KMS-11 (cell line): ENCODE results near the gene ARHGEF3.

Experiments
- H2AFZ ChIP-seq: fragments of 200-600 bp; sonication (generic); 2 replicates; pipeline ENCODE4 v1.6.1; 2016; ENCODE audit warnings: antibody characterized with exemption, mixed run types, low read depth
- H3K27ac ChIP-seq: fragments of 200-600 bp; sonication (generic); 2 replicates; pipeline ENCODE4 v1.6.1; 2016; ENCODE audit warnings: mild to moderate bottlenecking, mixed run types
- H3K27me3 ChIP-seq: fragments of 200-600 bp; sonication (generic); 2 replicates; pipeline ENCODE4 v1.6.1; 2017; ENCODE audit warnings: mild to moderate bottlenecking, low read depth, mixed run types, moderate library complexity; ENCODE audit not compliant: insufficient read depth
- H3K36me3 ChIP-seq: fragments of 200-600 bp; sonication (generic); 2 replicates; pipeline ENCODE4 v1.6.1; 2017; ENCODE audit warnings: mild to moderate bottlenecking, mixed run types; ENCODE audit not compliant: insufficient read depth
- H3K4me1 ChIP-seq: fragments of 200-600 bp; sonication (generic); 2 replicates; pipeline ENCODE4 v1.6.1; 2016; ENCODE audit warnings: mild to moderate bottlenecking, low read depth, mixed run types; ENCODE audit not compliant: poor library complexity, severe bottlenecking
- H3K4me2 ChIP-seq: fragments of 200-600 bp; sonication (generic); 2 replicates; pipeline ENCODE4 v1.7.0; 2016; ENCODE audit warnings: mild to moderate bottlenecking, mixed run types
- H3K4me3 ChIP-seq: fragments of 200-600 bp; sonication (generic); IDR thresholded peaks from 2 replicates; pipeline ENCODE4 v1.6.1; 2017; ENCODE audit warnings: low read depth, low read length, mixed read lengths; ENCODE audit not compliant: insufficient read depth
- H3K79me2 ChIP-seq: fragments of 200-600 bp; sonication (generic); 2 replicates; pipeline ENCODE4 v1.6.1; 2016; ENCODE audit warnings: low read depth, mixed run types; ENCODE audit not compliant: insufficient read depth
- H3K9ac ChIP-seq: fragments of 200-600 bp; sonication (generic); 2 replicates; pipeline ENCODE4 v1.6.1; 2016; ENCODE audit warnings: mild to moderate bottlenecking, mixed run types
- H4K20me1 ChIP-seq: fragments of 200-600 bp; sonication (generic); 2 replicates; pipeline ENCODE4 v1.6.1; 2016; ENCODE audit warnings: mild to moderate bottlenecking, mixed run types; ENCODE audit not compliant: insufficient read depth
- TF ChIP-seq, protein P1 (sequence below): fragments of 200-600 bp; sonication (generic); conservative IDR thresholded peaks from 2 replicates; pipeline ENCODE4 v1.6.1; 2017; ENCODE audit warnings: low read depth, mild to moderate bottlenecking, antibody characterized with exemption, low read length, moderate library complexity, mixed read lengths

ARHGEF3 gene

GRCh38 chr3:56706629-56707028 is 95.1 kb downstream of the ARHGEF3 start:
- Histone ChIP-seq H3K4me2 (no peak overlapping the region), H3K27me3 (no peaks in the 10 kb centered on the region), H2AFZ (no peak overlapping the region), H3K4me3 (no peak overlapping the region), H3K79me2 (no peaks in the 10 kb centered on the region), H3K9ac (no peak overlapping the region), H3K4me1 (peaks cover 14% of the 10 kb centered on the region), H4K20me1 (no peaks in the 10 kb centered on the region), H3K27ac (no peak overlapping the region), H3K36me3 (no peaks in the 10 kb centered on the region)
- TF ChIP-seq, protein P1, sequence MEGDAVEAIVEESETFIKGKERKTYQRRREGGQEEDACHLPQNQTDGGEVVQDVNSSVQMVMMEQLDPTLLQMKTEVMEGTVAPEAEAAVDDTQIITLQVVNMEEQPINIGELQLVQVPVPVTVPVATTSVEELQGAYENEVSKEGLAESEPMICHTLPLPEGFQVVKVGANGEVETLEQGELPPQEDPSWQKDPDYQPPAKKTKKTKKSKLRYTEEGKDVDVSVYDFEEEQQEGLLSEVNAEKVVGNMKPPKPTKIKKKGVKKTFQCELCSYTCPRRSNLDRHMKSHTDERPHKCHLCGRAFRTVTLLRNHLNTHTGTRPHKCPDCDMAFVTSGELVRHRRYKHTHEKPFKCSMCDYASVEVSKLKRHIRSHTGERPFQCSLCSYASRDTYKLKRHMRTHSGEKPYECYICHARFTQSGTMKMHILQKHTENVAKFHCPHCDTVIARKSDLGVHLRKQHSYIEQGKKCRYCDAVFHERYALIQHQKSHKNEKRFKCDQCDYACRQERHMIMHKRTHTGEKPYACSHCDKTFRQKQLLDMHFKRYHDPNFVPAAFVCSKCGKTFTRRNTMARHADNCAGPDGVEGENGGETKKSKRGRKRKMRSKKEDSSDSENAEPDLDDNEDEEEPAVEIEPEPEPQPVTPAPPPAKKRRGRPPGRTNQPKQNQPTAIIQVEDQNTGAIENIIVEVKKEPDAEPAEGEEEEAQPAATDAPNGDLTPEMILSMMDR, result no peak

GRCh38 chr3:56704706-56705105 is 97.0 kb downstream of the ARHGEF3 start:
- no peak overlapping the region for H3K4me2 ChIP-seq
- H2AFZ ChIP-seq, result no peak overlapping the region

GRCh38 chr3:56702490-56703315 is 99.0 kb downstream of the ARHGEF3 start:
- no peak overlapping the region for H3K9ac ChIP-seq
- H3K36me3 ChIP-seq, result no peaks in the 10 kb centered on the region
- H3K4me2 ChIP-seq, result no peak overlapping the region
- H2AFZ ChIP-seq, result no peak overlapping the region
- H3K4me1 ChIP-seq, result peaks cover 3% of the 10 kb centered on the region
- no peaks in the 10 kb centered on the region for H3K79me2 ChIP-seq
- no peaks in the 10 kb centered on the region for H3K27me3 ChIP-seq
- H3K4me3 ChIP-seq, result no peak overlapping the region
- no peaks in the 10 kb centered on the region for H4K20me1 ChIP-seq
- no peak overlapping the region for H3K27ac ChIP-seq
- TF ChIP-seq, protein P1, result peak; percentile 76

More at GRCh38 chr3:56704706-56705105, 97.0 kb downstream of the ARHGEF3 start:
- no peaks in the 10 kb centered on the region for H3K27me3 ChIP-seq
- H3K4me1 ChIP-seq, result peaks cover 3% of the 10 kb centered on the region
- no peaks in the 10 kb centered on the region for H4K20me1 ChIP-seq
- H3K36me3 ChIP-seq, result no peaks in the 10 kb centered on the region
- H3K4me3 ChIP-seq, result no peak overlapping the region
- TF ChIP-seq, protein P1, result no peak
- no peaks in the 10 kb centered on the region for H3K79me2 ChIP-seq
- no peak overlapping the region for H3K27ac ChIP-seq
- H3K9ac ChIP-seq, result no peak overlapping the region

DNA sequence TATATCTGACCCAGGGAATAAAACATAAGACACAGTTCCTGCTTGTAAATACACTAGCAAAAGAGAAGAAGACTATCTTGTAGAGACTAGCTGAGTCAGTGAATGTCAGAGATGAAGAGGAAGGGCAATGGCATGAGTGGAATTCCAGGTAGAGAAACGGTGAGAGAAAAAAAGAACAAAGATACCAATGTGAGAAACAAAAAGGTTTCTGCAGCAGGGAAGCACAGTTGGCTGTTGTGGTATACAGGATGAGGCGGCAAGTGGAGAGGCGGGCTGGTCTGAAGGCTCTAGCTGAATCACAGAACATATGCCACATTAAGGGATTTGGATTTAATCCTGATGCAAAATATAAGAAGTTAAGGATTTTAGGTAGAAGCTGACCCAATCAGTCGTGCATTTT is 101.6 kb downstream of the ARHGEF3 start:
- TF ChIP-seq, protein P1, result no peak
- Histone ChIP-seq H4K20me1 (no peaks in the 10 kb centered on the region), H3K79me2 (no peaks in the 10 kb centered on the region), H3K9ac (no peak overlapping the region), H3K36me3 (no peaks in the 10 kb centered on the region), H3K27me3 (no peaks in the 10 kb centered on the region), H3K4me3 (no peak overlapping the region), H2AFZ (no peak overlapping the region), H3K4me1 (peaks cover 6% of the 10 kb centered on the region), H3K27ac (no peak overlapping the region), H3K4me2 (no peak overlapping the region)
